A673 (cell line): ENCODE results near the gene TRIM25.

Source experiments
- EZH2 ChIP-seq: fragments of 200-600 bp; sonication (generic); IDR thresholded peaks from 2 replicates; pipeline ENCODE4 v1.6.1; 2017; ENCODE audit warnings: borderline replicate concordance, low read depth, mild to moderate bottlenecking, mixed read lengths, antibody characterized with exemption, low read length; ENCODE audit not compliant: poor library complexity, severe bottlenecking
- TF ChIP-seq, protein P1 (sequence below): fragments of 300-800, 200-600 bp; sonication (generic); conservative IDR thresholded peaks from 2 replicates; pipeline ENCODE4 v1.5.1; 2017; ENCODE audit warnings: low read depth, mild to moderate bottlenecking, antibody characterized with exemption, low read length, moderate library complexity, mixed read lengths

DNA sequence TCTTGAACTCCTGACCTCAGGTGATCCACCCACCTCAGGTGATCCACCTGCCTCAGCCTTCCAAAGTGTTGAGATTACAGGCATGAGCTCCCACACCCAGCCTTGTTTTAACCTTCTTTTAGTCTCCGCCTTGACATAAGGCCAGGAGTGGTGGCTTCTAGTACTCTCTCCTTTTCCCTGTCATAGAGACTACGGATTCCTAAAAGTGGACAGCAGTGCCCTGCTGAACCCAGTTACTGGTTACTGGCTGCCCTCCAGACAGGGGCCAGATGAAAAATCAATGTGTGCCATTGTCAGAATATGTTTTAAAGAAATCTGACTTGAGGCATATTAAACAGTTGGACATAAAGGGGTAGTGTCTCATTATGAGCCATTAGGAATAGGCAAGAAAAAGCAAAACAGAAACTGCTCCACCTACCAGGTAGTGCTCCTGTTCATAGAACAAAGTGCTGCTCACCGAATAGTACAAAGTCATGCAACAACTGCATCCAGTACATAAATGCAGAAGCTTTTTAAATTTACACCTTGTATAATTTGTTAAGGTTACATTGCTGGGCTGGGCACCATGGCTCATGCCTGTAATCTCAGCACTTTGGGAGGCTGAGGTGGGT is 32.1 kb downstream of the TRIM25 start:
- TF ChIP-seq, protein P1, sequence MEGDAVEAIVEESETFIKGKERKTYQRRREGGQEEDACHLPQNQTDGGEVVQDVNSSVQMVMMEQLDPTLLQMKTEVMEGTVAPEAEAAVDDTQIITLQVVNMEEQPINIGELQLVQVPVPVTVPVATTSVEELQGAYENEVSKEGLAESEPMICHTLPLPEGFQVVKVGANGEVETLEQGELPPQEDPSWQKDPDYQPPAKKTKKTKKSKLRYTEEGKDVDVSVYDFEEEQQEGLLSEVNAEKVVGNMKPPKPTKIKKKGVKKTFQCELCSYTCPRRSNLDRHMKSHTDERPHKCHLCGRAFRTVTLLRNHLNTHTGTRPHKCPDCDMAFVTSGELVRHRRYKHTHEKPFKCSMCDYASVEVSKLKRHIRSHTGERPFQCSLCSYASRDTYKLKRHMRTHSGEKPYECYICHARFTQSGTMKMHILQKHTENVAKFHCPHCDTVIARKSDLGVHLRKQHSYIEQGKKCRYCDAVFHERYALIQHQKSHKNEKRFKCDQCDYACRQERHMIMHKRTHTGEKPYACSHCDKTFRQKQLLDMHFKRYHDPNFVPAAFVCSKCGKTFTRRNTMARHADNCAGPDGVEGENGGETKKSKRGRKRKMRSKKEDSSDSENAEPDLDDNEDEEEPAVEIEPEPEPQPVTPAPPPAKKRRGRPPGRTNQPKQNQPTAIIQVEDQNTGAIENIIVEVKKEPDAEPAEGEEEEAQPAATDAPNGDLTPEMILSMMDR: no peak
- no peak for TF ChIP-seq EZH2
